Common myeloid progenitor, CD34-positive (primary cell): ENCODE results near the gene OR52M1.

ENCODE experiments used
- CTCF ChIA-PET: fragments of 350-600 bp; sonication (Branson Sonifier 250); formaldehyde crosslinking; loops from one replicate; lab custom pipeline; 2021; ENCODE audit warnings: antibody characterized with exemption; lab: Charles Lee
- POLR2A ChIA-PET: fragments of 350-600 bp; sonication (Branson Sonifier 250); formaldehyde crosslinking; loops from one replicate; lab custom pipeline; 2021; ENCODE audit warnings: antibody characterized with exemption; lab: Charles Lee
- DNase-seq, 3 donors: peaks; one replicate each; pipeline versions ENCODE4 v3.0.0 to v3.0.0-alpha.2; 2013
- H3K27ac ChIP-seq, 2 experiments: 1 replicate in 1 of 2; 2 replicates in 1 of 2; pipeline ENCODE4 v1.7.0; 2013; ENCODE audit warnings: inconsistent platforms in 2 of 2, low read length in 2 of 2, mild to moderate bottlenecking in 2 of 2, low read depth in 1 of 2, moderate library complexity in 1 of 2; ENCODE audit not compliant: severe bottlenecking in 2 of 2, insufficient read depth in 1 of 2, poor library complexity in 1 of 2
- H3K27me3 ChIP-seq, 5 experiments: replicated peaks in 2 of 5; 1 replicate in 3 of 5; 2 replicates in 2 of 5; pipeline versions ENCODE4 v1.6.1 to v1.7.0; 2013; ENCODE audit warnings: low read length in 4 of 5, mild to moderate bottlenecking in 2 of 5, moderate library complexity in 2 of 5, inconsistent platforms in 1 of 5; ENCODE audit not compliant: insufficient read depth in 5 of 5, control insufficient read depth in 4 of 5
- H3K36me3 ChIP-seq, 4 experiments: 1 replicate in 2 of 4; 2 replicates in 2 of 4; pipeline versions ENCODE4 v1.6.1 to v1.7.0; 2013; ENCODE audit warnings: low read length in 3 of 4, control low read depth in 1 of 4, mild to moderate bottlenecking in 1 of 4; ENCODE audit not compliant: control insufficient read depth in 4 of 4, insufficient read depth in 4 of 4
- H3K4me1 ChIP-seq, 4 experiments: 1 replicate in 3 of 4; 2 replicates in 1 of 4; pipeline versions ENCODE4 v1.6.1 to v1.7.1; 2013; ENCODE audit warnings: low read length in 3 of 4, mild to moderate bottlenecking in 3 of 4, control low read depth in 1 of 4, inconsistent platforms in 1 of 4, moderate library complexity in 1 of 4; ENCODE audit not compliant: control insufficient read depth in 4 of 4, insufficient read depth in 4 of 4; ENCODE audit errors: control extremely low read depth in 1 of 4
- H3K4me3 ChIP-seq, 7 experiments: 1 replicate in 4 of 7; 2 replicates in 3 of 7; pipeline versions ENCODE4 v1.5.1 to v1.7.0; 2013; ENCODE audit warnings: mild to moderate bottlenecking in 7 of 7, low read length in 6 of 7, moderate library complexity in 6 of 7, inconsistent platforms in 2 of 7, low read depth in 2 of 7, control low read depth in 1 of 7; ENCODE audit not compliant: insufficient read depth in 4 of 7, control insufficient read depth in 1 of 7; ENCODE audit errors: extremely low read depth in 1 of 7
- H3K9me3 ChIP-seq, 5 experiments: 1 replicate in 4 of 5; 2 replicates in 1 of 5; pipeline versions ENCODE4 v1.6.1 to v1.7.1; 2013; ENCODE audit warnings: low read length in 4 of 5, mild to moderate bottlenecking in 2 of 5, inconsistent platforms in 1 of 5, low read depth in 1 of 5, moderate library complexity in 1 of 5; ENCODE audit not compliant: control insufficient read depth in 4 of 5, insufficient read depth in 2 of 5; ENCODE audit errors: control extremely low read depth in 1 of 5
- WGBS: methylation state at CpG from one replicate; pipeline ENCODE4 v1.1.5; 2013; ENCODE audit not compliant: insufficient coverage; 5-methylcytosine and 5-hydroxymethylcytosine counted together

The OR52M1 gene

GRCh38 chr11:4541071-4541470 lies 3.9 kb upstream of the OR52M1 start:
- Histone ChIP-seq H3K36me3 (no peaks in the 10 kb centered on the region), H3K9me3 (no peaks in the 10 kb centered on the region), H3K4me1 (no peaks in the 10 kb centered on the region), H3K27ac (no peak overlapping the region), H3K4me3 (no peak overlapping the region), H3K27me3 (peaks cover 0 to 7% (median 0%) of the 10 kb centered on the region in 5 experiments)
- 83% methylated on average over 1 of the region's 1 CpG for WGBS
- no peak for DNase-seq
- POLR2A ChIA-PET, result no interaction called here
- CTCF ChIA-PET, result interaction anchor here (1.0 to 12.6 kb wide), 4 partner anchors 15 to 358 kb away, joined by 3 to 177 read pairs (median 4); no protein-coding TSS in a partner anchor

- H3K9me3 ChIP-seq, result no peaks in the 10 kb centered on the region
- POLR2A ChIA-PET, result no interaction called here
- CTCF ChIA-PET, result interaction anchor here (2.2 to 12.6 kb wide), 2 partner anchors 53 to 361 kb away, joined by 5 to 177 read pairs; no protein-coding TSS in a partner anchor
- no peaks in the 10 kb centered on the region for H3K4me1 ChIP-seq
- no peak overlapping the region for H3K27ac ChIP-seq
- peaks cover 0 to 9% (median 0%) of the 10 kb centered on the region in 5 experiments for H3K27me3 ChIP-seq
- no peak overlapping the region for H3K4me3 ChIP-seq
- DNase-seq, result no peak
- H3K36me3 ChIP-seq, result no peaks in the 10 kb centered on the region
Measured at GRCh38 chr11:4543561-4543960, 1.4 kb upstream of the OR52M1 start.

DNA sequence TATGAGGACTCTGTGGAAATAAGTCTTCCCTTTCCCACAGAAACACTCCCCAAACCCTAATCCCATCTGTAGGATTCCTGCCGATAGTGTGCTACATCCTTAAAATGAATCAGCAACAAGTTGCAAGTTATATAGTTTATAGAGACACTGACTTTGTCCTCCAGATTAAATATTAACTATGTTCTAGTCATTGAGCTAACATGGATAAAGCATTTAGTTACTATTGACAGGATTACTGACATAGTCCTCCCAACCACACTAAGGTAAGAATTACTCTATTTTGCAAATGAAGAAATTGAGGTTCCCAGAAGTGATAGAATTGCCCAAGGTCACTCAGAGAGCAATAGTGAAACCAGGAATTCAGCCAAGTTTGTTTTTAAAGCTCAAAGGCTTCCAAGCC lies 1.9 kb downstream of the OR52M1 start:
- Histone ChIP-seq H3K4me1 (no peaks in the 10 kb centered on the region), H3K4me3 (no peak overlapping the region), H3K9me3 (peaks cover 0 to 13% (median 3%) of the 10 kb centered on the region in 5 experiments), H3K36me3 (no peaks in the 10 kb centered on the region), H3K27ac (no peak overlapping the region), H3K27me3 (peaks cover 0 to 6% (median 0%) of the 10 kb centered on the region in 5 experiments)
- no CpG with 5 or more reads among the region's 1 CpG for WGBS
- ChIA-PET POLR2A (no interaction called here), CTCF (interaction anchor here (0.7 kb wide), 1 partner anchor 22 kb away, joined by 3 read pairs; no protein-coding TSS in a partner anchor)
- no peak for DNase-seq

DNA sequence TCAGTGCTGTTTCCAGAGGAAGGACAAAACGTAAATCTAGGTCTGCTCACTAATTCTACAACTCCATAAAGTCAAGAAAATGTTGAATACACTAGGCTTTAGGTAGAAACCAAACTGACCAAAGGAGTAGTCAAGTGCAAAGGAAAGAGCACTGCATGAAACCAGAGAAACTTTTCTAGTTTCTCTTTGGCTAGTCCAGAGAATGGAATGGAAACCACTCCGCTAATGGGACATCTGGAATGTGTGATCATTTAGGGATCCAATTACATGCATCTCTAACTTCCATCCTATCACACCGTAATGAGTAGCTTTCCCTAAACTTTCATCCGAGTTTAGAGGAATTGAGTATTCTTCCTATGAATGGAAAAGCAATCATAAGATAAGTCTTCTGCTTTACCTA lies 2.4 kb downstream of the OR52M1 start:
- WGBS, result 100% methylated on average over 2 of the region's 4 CpGs
- CTCF ChIA-PET, result interaction anchor here (0.7 kb wide), 1 partner anchor 22 kb away, joined by 3 read pairs; no protein-coding TSS in a partner anchor
- Histone ChIP-seq H3K27ac (no peak overlapping the region), H3K27me3 (peaks cover 0 to 4% (median 0%) of the 10 kb centered on the region in 5 experiments), H3K9me3 (peaks cover 0 to 13% (median 3%) of the 10 kb centered on the region in 5 experiments), H3K4me3 (no peak overlapping the region), H3K4me1 (no peaks in the 10 kb centered on the region), H3K36me3 (no peaks in the 10 kb centered on the region)
- POLR2A ChIA-PET, result no interaction called here
- DNase-seq, result no peak

GRCh38 chr11:4551346-4551979 lies 6.5 kb downstream of the OR52M1 start:
- Histone ChIP-seq H3K4me1 (no peaks in the 10 kb centered on the region), H3K27ac (no peak overlapping the region), H3K27me3 (peaks cover 0 to 4% (median 0%) of the 10 kb centered on the region in 5 experiments), H3K36me3 (no peaks in the 10 kb centered on the region), H3K4me3 (no peak overlapping the region), H3K9me3 (peaks cover 0 to 25% (median 9%) of the 10 kb centered on the region in 5 experiments)
- ChIA-PET POLR2A (no interaction called here), CTCF (interaction anchor here (0.8 to 1.4 kb wide), 2 partner anchors 13 to 364 kb away, joined by 4 to 5 read pairs; no protein-coding TSS in a partner anchor)
- WGBS, result 86% methylated on average over 7 of the region's 8 CpGs
- DNase-seq, result no peak

- 95% methylated on average over 4 of the region's 8 CpGs for WGBS
- ChIA-PET CTCF (interaction anchor here (1.5 kb wide), 1 partner anchor 20 kb away, joined by 3 read pairs; no protein-coding TSS in a partner anchor), POLR2A (no interaction called here)
- no peak overlapping the region for H3K4me3 ChIP-seq
- no peaks in the 10 kb centered on the region for H3K4me1 ChIP-seq
- peaks cover 0 to 3% (median 0%) of the 10 kb centered on the region in 5 experiments for H3K27me3 ChIP-seq
- no peak for DNase-seq
- H3K27ac ChIP-seq, result no peak overlapping the region
- no peaks in the 10 kb centered on the region for H3K36me3 ChIP-seq
- peaks cover 0 to 9% (median 0%) of the 10 kb centered on the region in 5 experiments for H3K9me3 ChIP-seq
Measured at GRCh38 chr11:4559527-4560440, 14.8 kb downstream of the OR52M1 start.
